ENCODE results near the gene SRI.

SRI gene

GRCh38 chr7:88224601-88225275 lies 4.9 kb upstream of the SRI start:
- no peak for DNase-seq

GRCh38 chr7:88223265-88223664 lies 3.4 kb upstream of the SRI start:
- no peak for DNase-seq

- DNase-seq, result peak; percentile 63
Measured at GRCh38 chr7:88218836-88219605, 817 bp downstream of the SRI start.

GRCh38 chr7:88218429-88218745 lies 1.5 kb downstream of the SRI start:
- DNase-seq, result no peak

GRCh38 chr7:88217675-88218428 lies 2.0 kb downstream of the SRI start:
- DNase-seq, result no peak

- no peak for DNase-seq
Measured at GRCh38 chr7:88216276-88216675, 3.6 kb downstream of the SRI start.

GRCh38 chr7:88215295-88215694 lies 4.5 kb downstream of the SRI start:
- no peak for DNase-seq

- no peak for DNase-seq
Measured at GRCh38 chr7:88214456-88214855, 5.4 kb downstream of the SRI start.

- no peak for DNase-seq
Measured at GRCh38 chr7:88212918-88213317, 6.9 kb downstream of the SRI start.

- DNase-seq, result no peak
Measured at GRCh38 chr7:88208521-88208920, 11.3 kb downstream of the SRI start.

GRCh38 chr7:88206254-88206653 lies 13.6 kb downstream of the SRI start:
- no peak for DNase-seq

GRCh38 chr7:88205179-88205578 lies 14.7 kb downstream of the SRI start:
- no peak for DNase-seq

- no peak for DNase-seq
Measured at GRCh38 chr7:88204525-88205110, 15.2 kb downstream of the SRI start.

GRCh38 chr7:88203401-88203800 lies 16.4 kb downstream of the SRI start:
- no peak for DNase-seq

- no peak for DNase-seq
Measured at GRCh38 chr7:88202799-88203198, 17.0 kb downstream of the SRI start.

GRCh38 chr7:88202278-88202677 lies 17.6 kb downstream of the SRI start:
- DNase-seq, result no peak

- no peak for DNase-seq
Measured at GRCh38 chr7:88201305-88201704, 18.5 kb downstream of the SRI start.

- peak; percentile 22 for DNase-seq
Measured at GRCh38 chr7:88200789-88201188, 19.0 kb downstream of the SRI start.

- no peak for DNase-seq
Measured at GRCh38 chr7:88200261-88200660, 19.6 kb downstream of the SRI start.

- DNase-seq, result no peak
Measured at GRCh38 chr7:88191911-88192310, 27.9 kb downstream of the SRI start.

- peak; percentile 20 for DNase-seq
Measured at GRCh38 chr7:88185650-88186049, 34.2 kb downstream of the SRI start.

- no peak for DNase-seq
Measured at GRCh38 chr7:88184848-88185304, 35.0 kb downstream of the SRI start.

GRCh38 chr7:88183051-88183450 lies 36.8 kb downstream of the SRI start:
- DNase-seq, result no peak

- no peak for DNase-seq
Measured at GRCh38 chr7:88176190-88176589, 43.6 kb downstream of the SRI start.
